Rectal smooth muscle tissue (tissue), 1 donor: ENCODE measurements around the gene EEF1G.
"Not testable (repeated sequence)": the region's sequence is repeated elsewhere in the genome, so short reads cannot be mapped to it uniquely, and the experiment has no call there.

Experiments used
- H3K27ac ChIP-seq: one replicate; pipeline ENCODE4 v1.7.0; 2013; ENCODE audit warnings: low read depth, low read length, inconsistent platforms
- H3K27me3 ChIP-seq: one replicate; pipeline ENCODE4 v1.7.0; 2013; ENCODE audit warnings: low read length; ENCODE audit not compliant: control insufficient read depth, insufficient read depth
- H3K36me3 ChIP-seq: one replicate; pipeline ENCODE4 v1.7.0; 2013; ENCODE audit warnings: low read length; ENCODE audit not compliant: control insufficient read depth, insufficient read depth
- H3K4me1 ChIP-seq: one replicate; pipeline ENCODE4 v1.7.0; 2013; ENCODE audit warnings: low read length; ENCODE audit not compliant: control insufficient read depth, insufficient read depth
- H3K4me3 ChIP-seq: one replicate; pipeline ENCODE4 v1.7.0; 2013; ENCODE audit warnings: low read length
- H3K9ac ChIP-seq: one replicate; pipeline ENCODE4 v1.7.0; 2013; ENCODE audit warnings: low read length

EEF1G gene

GRCh38 chr11:62573592-62574362 is at the start of gene EEF1G:
Gene EEF1G (minus strand): TSS chr11:62573891. CDS start chr11:62573842, 49 bp downstream.
- Histone ChIP-seq H3K27ac (peak within 1 kb of the TSS; percentile 91), H3K4me1 (peaks cover 20% of the 10 kb centered on the region), H3K36me3 (peaks cover 32% of the 10 kb centered on the region), H3K9ac (peak within 1 kb of the TSS; percentile 71), H3K4me3 (peak within 1 kb of the TSS; percentile 96), H3K27me3 (no peaks in the 10 kb centered on the region)

GRCh38 chr11:62622476-62623089 is 48.9 kb upstream of the EEF1G start:
- peaks cover 22% of the 10 kb centered on the region for H3K36me3 ChIP-seq
- no peak overlapping the region for H3K9ac ChIP-seq
- peak overlapping the region; percentile 52 for H3K4me3 ChIP-seq
- no peaks in the 10 kb centered on the region for H3K27me3 ChIP-seq
- peaks cover 9% of the 10 kb centered on the region for H3K4me1 ChIP-seq
- H3K27ac ChIP-seq, result peak overlapping the region; percentile 79

GRCh38 chr11:62621567-62622470 is 48.1 kb upstream of the EEF1G start, which contains the start of gene B3GAT3:
Gene B3GAT3 (minus strand): TSS chr11:62621986. CDS start chr11:62621947, 39 bp downstream.
- Histone ChIP-seq H3K27ac (peak within 1 kb of the TSS; percentile 79), H3K4me3 (peak within 1 kb of the TSS; percentile 98), H3K4me1 (peaks cover 9% of the 10 kb centered on the region), H3K27me3 (no peaks in the 10 kb centered on the region), H3K36me3 (peaks cover 19% of the 10 kb centered on the region), H3K9ac (peak within 1 kb of the TSS; percentile 66)

GRCh38 chr11:62621027-62621566 is 47.4 kb upstream of the EEF1G start:
- H3K4me1 ChIP-seq, result peaks cover 9% of the 10 kb centered on the region
- H3K4me3 ChIP-seq, result peak overlapping the region; percentile 98
- H3K36me3 ChIP-seq, result peaks cover 17% of the 10 kb centered on the region
- peak overlapping the region; percentile 66 for H3K9ac ChIP-seq
- H3K27ac ChIP-seq, result peak overlapping the region; percentile 79
- H3K27me3 ChIP-seq, result no peaks in the 10 kb centered on the region

- H3K27ac ChIP-seq, H3K4me3 ChIP-seq, H3K27me3 ChIP-seq, H3K4me1 ChIP-seq, H3K9ac ChIP-seq, H3K36me3 ChIP-seq: not testable (repeated sequence)
These were observed 43.3 kb upstream of the EEF1G start for GRCh38 chr11:62616957-62617356.

GRCh38 chr11:62615521-62615920 is 41.8 kb upstream of the EEF1G start:
- Histone ChIP-seq H3K4me1 (peaks cover 9% of the 10 kb centered on the region), H3K36me3 (peaks cover 6% of the 10 kb centered on the region), H3K9ac (no peak overlapping the region), H3K4me3 (no peak overlapping the region), H3K27ac (no peak overlapping the region), H3K27me3 (no peaks in the 10 kb centered on the region)

GRCh38 chr11:62614275-62614674 is 40.6 kb upstream of the EEF1G start:
- no peak overlapping the region for H3K4me3 ChIP-seq
- H3K27ac ChIP-seq, result no peak overlapping the region
- peaks cover 10% of the 10 kb centered on the region for H3K4me1 ChIP-seq
- H3K36me3 ChIP-seq, result peaks cover 10% of the 10 kb centered on the region
- no peak overlapping the region for H3K9ac ChIP-seq
- no peaks in the 10 kb centered on the region for H3K27me3 ChIP-seq

- H3K27ac ChIP-seq, result peak overlapping the region; percentile 82
- H3K27me3 ChIP-seq, result no peaks in the 10 kb centered on the region
- peak overlapping the region; percentile 48 for H3K4me3 ChIP-seq
- H3K36me3 ChIP-seq, result peaks cover 10% of the 10 kb centered on the region
- peaks cover 10% of the 10 kb centered on the region for H3K4me1 ChIP-seq
- no peak overlapping the region for H3K9ac ChIP-seq
These were observed 39.6 kb upstream of the EEF1G start for GRCh38 chr11:62613291-62613778.

- peak within 1 kb of the TSS; percentile 88 for H3K9ac ChIP-seq
- peak within 1 kb of the TSS; percentile 74 for H3K4me3 ChIP-seq
- peaks cover 10% of the 10 kb centered on the region for H3K36me3 ChIP-seq
- no peaks in the 10 kb centered on the region for H3K27me3 ChIP-seq
- H3K4me1 ChIP-seq, result peaks cover 10% of the 10 kb centered on the region
- H3K27ac ChIP-seq, result peak within 1 kb of the TSS; percentile 82
These were observed 38.9 kb upstream of the EEF1G start, which contains the start of the genes EML3 and ROM1 for GRCh38 chr11:62612366-62613290. Gene EML3 (minus strand): TSS chr11:62612775. CDS start chr11:62612457, 318 bp downstream. Gene ROM1 (plus strand): TSS chr11:62613257. CDS start chr11:62613282, 25 bp downstream.

- peak overlapping the region; percentile 82 for H3K27ac ChIP-seq
- H3K4me1 ChIP-seq, result peaks cover 10% of the 10 kb centered on the region
- H3K36me3 ChIP-seq, result peaks cover 10% of the 10 kb centered on the region
- peak overlapping the region; percentile 88 for H3K9ac ChIP-seq
- H3K4me3 ChIP-seq, result peak overlapping the region; percentile 74
- no peaks in the 10 kb centered on the region for H3K27me3 ChIP-seq
These were observed 38.1 kb upstream of the EEF1G start for GRCh38 chr11:62611705-62612365.
